PC-9 (cell line): ENCODE results near the gene NME7.

ENCODE experiments used
- CTCF ChIP-seq: fragments of 200-600 bp; sonication (generic); conservative IDR thresholded peaks from 2 replicates; pipeline ENCODE4 v1.6.1; 2017; ENCODE audit warnings: mixed run types, antibody characterized with exemption, mild to moderate bottlenecking, moderate library complexity
- EZH2 ChIP-seq: fragments of 200-600 bp; sonication (generic); IDR thresholded peaks from 2 replicates; pipeline ENCODE4 v1.8.0; 2017; ENCODE audit warnings: antibody characterized with exemption, low read depth

DNA sequence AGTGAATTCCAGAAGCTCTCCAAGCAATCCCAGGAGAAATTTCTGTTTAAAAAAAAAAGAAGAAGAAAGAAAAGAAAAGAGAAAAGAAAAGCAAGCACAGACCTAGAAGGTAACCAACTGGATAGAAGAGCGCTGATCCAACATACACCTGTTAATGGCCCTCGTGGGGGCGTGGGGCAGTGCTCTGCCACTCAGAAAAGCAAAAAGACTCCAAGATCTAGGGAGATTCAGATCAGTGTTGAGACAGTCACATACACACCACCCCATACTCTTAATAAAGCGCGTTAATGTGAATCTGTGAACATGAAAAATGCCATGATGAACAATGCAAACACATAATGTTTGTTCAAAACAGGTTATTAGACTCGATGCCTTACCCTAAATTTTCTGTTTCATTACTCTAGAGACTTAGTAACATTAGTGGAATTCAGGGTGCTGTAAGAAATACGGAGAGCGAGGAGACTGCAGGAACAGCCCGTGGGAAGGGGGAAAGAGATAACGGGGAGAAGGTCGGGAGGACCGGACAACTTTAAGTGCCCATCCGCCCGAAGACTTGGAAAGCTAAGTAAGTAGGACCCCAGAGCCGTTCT is 406 bp downstream of the NME7 start:
- TF ChIP-seq CTCF, result no peak
- TF ChIP-seq EZH2, result no peak
